GM12801 (cell line): Measurements from ENCODE around the gene KCNMB4.

Experiments
- TF ChIP-seq, protein P1 (sequence below): IDR thresholded peaks from one replicate; pipeline ENCODE4 v1.5.1; 2011; ENCODE audit warnings: control low read depth; ENCODE audit not compliant: insufficient read length; ENCODE audit errors: extremely low read depth

The KCNMB4 gene

DNA sequence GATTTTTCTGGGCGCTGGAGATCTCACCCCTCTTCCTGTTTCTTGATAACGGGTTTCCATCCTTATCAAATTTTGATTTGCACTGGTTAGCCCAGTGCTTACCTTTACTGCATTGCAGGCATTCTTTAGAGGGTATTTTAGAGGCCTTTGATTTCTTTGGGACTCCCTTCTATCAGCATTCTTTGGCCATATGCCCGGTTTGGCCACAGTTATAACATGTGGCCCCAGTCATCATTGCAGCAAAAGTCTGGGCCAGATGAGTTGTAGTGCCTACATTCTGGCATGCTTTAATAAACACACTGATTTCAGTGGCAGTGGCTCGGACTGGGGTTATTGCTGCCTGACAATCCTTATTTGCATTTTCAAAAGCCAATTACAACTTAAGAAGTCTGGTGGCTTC is 82.3 kb downstream of the KCNMB4 start:
- TF ChIP-seq, protein P1, sequence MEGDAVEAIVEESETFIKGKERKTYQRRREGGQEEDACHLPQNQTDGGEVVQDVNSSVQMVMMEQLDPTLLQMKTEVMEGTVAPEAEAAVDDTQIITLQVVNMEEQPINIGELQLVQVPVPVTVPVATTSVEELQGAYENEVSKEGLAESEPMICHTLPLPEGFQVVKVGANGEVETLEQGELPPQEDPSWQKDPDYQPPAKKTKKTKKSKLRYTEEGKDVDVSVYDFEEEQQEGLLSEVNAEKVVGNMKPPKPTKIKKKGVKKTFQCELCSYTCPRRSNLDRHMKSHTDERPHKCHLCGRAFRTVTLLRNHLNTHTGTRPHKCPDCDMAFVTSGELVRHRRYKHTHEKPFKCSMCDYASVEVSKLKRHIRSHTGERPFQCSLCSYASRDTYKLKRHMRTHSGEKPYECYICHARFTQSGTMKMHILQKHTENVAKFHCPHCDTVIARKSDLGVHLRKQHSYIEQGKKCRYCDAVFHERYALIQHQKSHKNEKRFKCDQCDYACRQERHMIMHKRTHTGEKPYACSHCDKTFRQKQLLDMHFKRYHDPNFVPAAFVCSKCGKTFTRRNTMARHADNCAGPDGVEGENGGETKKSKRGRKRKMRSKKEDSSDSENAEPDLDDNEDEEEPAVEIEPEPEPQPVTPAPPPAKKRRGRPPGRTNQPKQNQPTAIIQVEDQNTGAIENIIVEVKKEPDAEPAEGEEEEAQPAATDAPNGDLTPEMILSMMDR, result no peak

DNA sequence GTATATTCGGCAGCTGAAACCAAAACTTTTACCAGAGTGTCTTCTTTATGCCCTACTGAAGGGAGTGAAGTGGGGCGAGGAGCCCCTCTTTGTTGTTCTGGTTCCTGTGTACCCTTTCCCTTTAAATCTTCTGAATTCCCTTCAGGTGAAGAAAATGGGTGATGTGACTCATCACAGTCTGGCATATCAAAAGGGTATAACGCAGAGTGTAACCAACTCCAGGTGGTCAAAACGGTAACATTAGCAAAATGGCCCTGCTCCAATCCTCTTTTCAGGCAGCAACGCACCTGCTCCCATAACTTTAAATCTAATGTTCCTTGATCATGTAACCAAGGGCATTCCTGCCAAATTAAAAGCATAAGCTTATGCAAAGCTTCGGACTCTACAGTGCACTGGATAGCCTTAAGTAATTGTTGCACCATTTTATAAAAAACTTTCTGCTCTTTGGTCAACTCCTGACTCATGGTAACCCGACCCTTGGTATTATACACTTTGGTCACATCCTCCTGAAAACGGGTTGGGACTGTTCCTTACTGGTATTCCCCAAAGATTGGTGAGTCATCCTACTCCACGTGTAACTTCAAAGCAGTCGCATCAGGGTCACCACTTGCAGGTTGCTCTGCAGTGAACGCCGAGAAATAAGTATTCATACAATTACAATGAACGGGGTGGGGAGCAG is 83.1 kb downstream of the KCNMB4 start:
- TF ChIP-seq, protein P1, result no peak

DNA sequence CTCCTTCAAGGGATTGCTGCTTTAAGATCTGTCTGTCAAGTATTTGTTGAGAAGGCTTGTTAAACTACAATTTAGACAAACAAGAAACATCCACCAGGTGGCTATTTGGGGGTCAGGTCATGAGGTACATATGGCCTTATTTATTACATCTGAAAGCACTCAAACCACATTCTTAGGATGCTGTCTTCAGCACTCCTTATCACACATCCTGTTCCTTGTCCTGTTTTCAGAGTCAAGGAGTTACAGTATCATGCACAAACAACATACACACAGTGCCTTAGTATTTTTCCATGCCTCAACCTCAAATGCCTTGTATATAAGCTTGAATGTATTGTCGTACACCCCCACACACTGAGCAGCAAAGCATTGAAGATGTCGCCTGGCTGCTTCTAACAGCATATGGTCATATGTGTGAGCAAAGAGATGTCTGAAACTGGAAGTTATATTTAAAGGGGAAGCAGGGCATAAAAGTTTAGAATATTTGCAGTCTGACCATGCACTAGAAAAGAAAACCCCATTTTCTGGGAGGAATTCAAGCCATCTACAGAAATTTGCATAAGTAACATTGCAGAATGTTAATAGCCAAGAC is 83.8 kb downstream of the KCNMB4 start:
- TF ChIP-seq, protein P1, result no peak

DNA sequence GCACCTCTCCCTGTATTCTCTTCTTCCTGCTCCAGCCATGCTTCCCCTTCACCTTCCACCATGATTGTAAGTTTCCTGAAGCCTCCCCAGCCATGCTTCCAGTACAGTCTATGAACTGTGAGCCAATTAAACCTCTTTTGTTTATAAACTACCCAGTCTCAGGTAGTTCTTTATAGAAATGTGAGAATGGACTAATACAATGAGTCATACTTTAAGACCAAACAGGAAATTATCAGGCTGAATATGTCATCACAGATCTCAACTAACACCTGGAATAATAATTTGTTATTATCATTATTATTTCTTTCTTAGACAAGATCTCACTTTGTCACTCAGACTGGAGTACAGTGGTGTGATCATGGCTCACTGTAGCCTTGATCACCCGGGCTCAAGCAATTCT is 85.4 kb downstream of the KCNMB4 start:
- TF ChIP-seq, protein P1, result no peak

DNA sequence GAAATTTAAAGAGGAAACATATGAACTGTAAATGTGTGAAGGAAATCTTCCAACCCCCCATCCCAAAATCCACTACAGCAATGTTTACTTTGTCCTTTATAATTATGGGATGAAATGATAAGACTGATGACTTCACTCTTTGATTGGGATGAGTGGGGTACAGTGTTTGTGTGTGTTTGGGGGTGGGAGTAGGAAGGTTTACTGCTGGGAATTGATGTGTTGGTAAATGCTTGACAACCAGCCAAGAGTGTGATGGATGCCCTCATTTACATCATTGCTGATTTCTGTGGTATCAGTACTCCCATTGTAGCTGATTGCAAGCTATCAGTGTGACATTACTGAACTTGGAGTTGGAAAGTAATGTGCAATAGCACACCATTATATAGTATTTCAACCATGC is 90.9 kb downstream of the KCNMB4 start:
- TF ChIP-seq, protein P1, result no peak

DNA sequence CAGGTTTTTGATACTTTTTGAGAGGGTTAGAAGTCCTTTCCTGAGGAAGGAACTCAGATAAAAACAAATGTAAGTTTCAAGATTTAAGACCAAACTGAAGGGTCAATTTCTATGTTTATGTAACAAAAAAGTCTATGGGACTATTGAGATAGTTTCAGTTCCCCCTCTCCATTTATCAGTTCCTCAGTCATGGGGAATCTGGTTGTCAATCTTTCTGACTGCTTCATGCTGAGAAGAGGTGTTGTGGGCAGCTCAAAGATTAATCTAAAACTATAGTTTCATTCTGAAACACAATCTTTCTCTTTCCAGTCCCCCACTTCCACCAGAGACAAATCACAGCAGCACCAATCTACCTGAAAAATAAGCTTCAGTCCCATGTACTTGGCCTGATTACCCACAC is 93.7 kb downstream of the KCNMB4 start:
- TF ChIP-seq, protein P1, result no peak

DNA sequence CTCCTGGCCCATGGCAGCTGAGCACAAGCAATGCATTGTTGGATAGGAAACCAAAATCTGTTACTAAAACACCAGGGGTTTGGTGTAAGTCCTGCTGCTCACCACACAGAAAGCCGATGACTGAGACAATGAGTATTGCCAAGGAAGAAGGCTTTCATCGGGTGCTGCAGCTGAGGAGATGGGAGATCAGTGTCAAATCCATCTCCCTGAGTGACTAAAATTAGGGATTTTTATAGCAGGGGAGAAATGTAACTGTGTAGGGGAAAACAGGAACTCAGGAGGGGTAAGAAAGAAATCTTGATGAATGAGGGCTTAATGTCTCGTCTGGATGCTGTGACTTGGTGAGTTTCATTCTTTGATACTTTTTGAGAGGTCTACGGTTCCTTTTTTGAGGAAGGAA is 97.9 kb downstream of the KCNMB4 start:
- TF ChIP-seq, protein P1, result no peak
